HepG2 (cell line): ENCODE measurements around the gene BBLN. TPM values are rescaled to one million over a fixed set of nuclear protein-coding genes. Genes with fewer than 3 reads are reported as not detected.
A peak's percentile ranks its signal among the peaks of the same experiment; 100 is the strongest.

Source experiments
- CSRNP2 ChIP-seq: sonication (generic); formaldehyde crosslinking; conservative IDR thresholded peaks from 2 replicates; pipeline ENCODE4 v1.8.0; 2022; ENCODE audit warnings: low read depth, missing genetic modification reagents
- DBP ChIP-seq: sonication (generic); formaldehyde crosslinking; IDR thresholded peaks from 2 replicates; pipeline ENCODE4 v1.4.0; 2020; ENCODE audit warnings: missing genetic modification reagents; ENCODE audit errors: not compliant biosample characterization
- GLI4 ChIP-seq: sonication (generic); formaldehyde crosslinking; IDR thresholded peaks from 2 replicates; pipeline ENCODE4 v1.5.1; 2020; ENCODE audit warnings: missing genetic modification reagents, mild to moderate bottlenecking, moderate library complexity, borderline replicate concordance
- HDAC6 ChIP-seq: fragments of 200-600 bp; sonication (generic); IDR thresholded peaks from 2 replicates; pipeline ENCODE4 v1.7.0; 2017; ENCODE audit warnings: mild to moderate bottlenecking, antibody characterized with exemption, low read length, low read depth
- ISX ChIP-seq: sonication (generic); formaldehyde crosslinking; conservative IDR thresholded peaks from 2 replicates; pipeline ENCODE4 v1.5.0; 2020; ENCODE audit warnings: missing genetic modification reagents
- KDM5B ChIP-seq: sonication (generic); formaldehyde crosslinking; IDR thresholded peaks from 2 replicates; pipeline ENCODE4 v1.4.0; 2020; ENCODE audit warnings: missing genetic modification reagents, mild to moderate bottlenecking, borderline replicate concordance
- NFE2L2 ChIP-seq: fragments of 150-350 bp; IDR thresholded peaks from 2 replicates; pipeline ENCODE4 v1.6.1; 2014; ENCODE audit warnings: low read length
- PRDM10 ChIP-seq: sonication (generic); formaldehyde crosslinking; IDR thresholded peaks from 2 replicates; pipeline ENCODE4 v1.4.0; 2020; ENCODE audit warnings: low read depth, missing genetic modification reagents
- RBFOX2 ChIP-seq: fragments of 200-400 bp; formaldehyde crosslinking; IDR thresholded peaks from 2 replicates; pipeline ENCODE4 v1.6.1; 2017; ENCODE audit warnings: low read depth, mild to moderate bottlenecking, low read length
- SIN3B ChIP-seq: fragments of 150-350 bp; IDR thresholded peaks from 2 replicates; pipeline ENCODE4 v1.6.1; 2014; ENCODE audit warnings: low read length
- THAP7 ChIP-seq: sonication (generic); formaldehyde crosslinking; IDR thresholded peaks from 2 replicates; pipeline ENCODE4 v1.8.1; 2023; ENCODE audit warnings: mild to moderate bottlenecking, missing genetic modification reagents
- U2AF1 ChIP-seq: fragments of 200-400 bp; formaldehyde crosslinking; optimal IDR thresholded peaks from 2 replicates; pipeline ENCODE3; 2017; ENCODE audit warnings: mild to moderate bottlenecking, low read depth, low read length
- ZMYM4 ChIP-seq: sonication (generic); formaldehyde crosslinking; IDR thresholded peaks from 2 replicates; pipeline ENCODE4 v1.8.1; 2023; ENCODE audit warnings: mild to moderate bottlenecking, missing genetic modification reagents
- ZNF253 ChIP-seq: sonication (generic); formaldehyde crosslinking; IDR thresholded peaks from 2 replicates; pipeline ENCODE4 v1.8.0; 2022; ENCODE audit warnings: mild to moderate bottlenecking, missing genetic modification reagents, borderline replicate concordance
- ZNF335 ChIP-seq: sonication (generic); formaldehyde crosslinking; IDR thresholded peaks from 2 replicates; pipeline ENCODE4 v1.4.0; 2020; ENCODE audit warnings: missing genetic modification reagents
- ZNF451 ChIP-seq: sonication (generic); formaldehyde crosslinking; IDR thresholded peaks from 2 replicates; pipeline ENCODE4 v1.5.0; 2020; ENCODE audit warnings: mild to moderate bottlenecking, missing genetic modification reagents
- ZNF598 ChIP-seq: sonication (generic); formaldehyde crosslinking; IDR thresholded peaks from 2 replicates; pipeline ENCODE4 v1.5.1; 2020; ENCODE audit warnings: mild to moderate bottlenecking, missing genetic modification reagents, borderline replicate concordance
- ZNF7 ChIP-seq: IDR thresholded peaks from 2 replicates; pipeline ENCODE4 v1.6.1; 2016; ENCODE audit warnings: missing biosample characterization, missing genetic modification reagents
- ZNF703 ChIP-seq: sonication (generic); formaldehyde crosslinking; IDR thresholded peaks from 2 replicates; pipeline ENCODE4 v1.5.1; 2020; ENCODE audit warnings: missing genetic modification reagents, mild to moderate bottlenecking, moderate library complexity, borderline replicate concordance
- polyA plus RNA-seq, 8 experiments: library from polyadenylated mRNA; depleted of rRNA in 3 of 8; stranded (reverse) in 7 of 8; unstranded in 1 of 8; fragments of >200 nt; fragmentation: Illumina TruSeq in 4 of 8; extraction: Trizol in 4 of 8; gene quantifications; 2 replicates each; pipeline versions ENCODE4 v1.2.1 to v1.2.3, GENCODE V29; 2011 to 2016; ENCODE audit warnings: low read depth in 4 of 8, missing spikeins in 1 of 8, mixed read lengths in 1 of 8; ENCODE audit not compliant: insufficient read depth in 1 of 8
- total RNA-seq, 5 experiments: library from RNA; depleted of rRNA; stranded (reverse); fragments of >200 nt; fragmentation: Illumina TruSeq; extraction: Trizol; gene quantifications; 2 replicates each; pipeline ENCODE4 v1.2.3, GENCODE V29; 2016; ENCODE audit warnings: low read depth in 1 of 5
- TF ChIP-seq, protein P1 (sequence below): sonication (generic); formaldehyde crosslinking; IDR thresholded peaks from 2 replicates; pipeline ENCODE4 v1.4.0; 2020; ENCODE audit warnings: missing genetic modification reagents

BBLN gene
- total and polyA plus RNA-seq, 2 of the 13 experiments (the other 11 are each of a cell fraction or from before 2014, with no cell fraction given): 27.6 to 33.1 TPM

GRCh38 chr9:128115187-128116103 lies 44.6 kb upstream of the BBLN start (continued):
- TF ChIP-seq PRDM10 (CRISPR knock-in tag) (peak; percentile 67; the same call in 1 of the 2 replicates), ZNF335 (CRISPR knock-in tag) (peak; percentile 76), ZNF7 (CRISPR knock-in tag) (no peak), GLI4 (no peak), ZNF703 (CRISPR knock-in tag) (no peak), SIN3B (no peak), ISX (CRISPR knock-in tag) (no peak), ZNF451 (CRISPR knock-in tag) (0 out of 2 replicates have a peak, but pooled peaks have one; percentile 67), U2AF1 (peak; percentile 15), ZNF598 (CRISPR knock-in tag) (no peak), RBFOX2 (0 out of 2 replicates have a peak, but pooled peaks have one; percentile 32), NFE2L2 (no peak), DBP (no peak), THAP7 (CRISPR knock-in tag) (0 out of 2 replicates have a peak, but pooled peaks have one; percentile 53), HDAC6 (no peak), ZNF253 (CRISPR knock-in tag) (0 out of 2 replicates have a peak, but pooled peaks have one; percentile 15), KDM5B (CRISPR knock-in tag) (peak; percentile 91; the same call in 1 of the 2 replicates), ZMYM4 (CRISPR knock-in tag) (peak; percentile 67), CSRNP2 (CRISPR knock-in tag) (no peak)
- TF ChIP-seq, protein P1, sequence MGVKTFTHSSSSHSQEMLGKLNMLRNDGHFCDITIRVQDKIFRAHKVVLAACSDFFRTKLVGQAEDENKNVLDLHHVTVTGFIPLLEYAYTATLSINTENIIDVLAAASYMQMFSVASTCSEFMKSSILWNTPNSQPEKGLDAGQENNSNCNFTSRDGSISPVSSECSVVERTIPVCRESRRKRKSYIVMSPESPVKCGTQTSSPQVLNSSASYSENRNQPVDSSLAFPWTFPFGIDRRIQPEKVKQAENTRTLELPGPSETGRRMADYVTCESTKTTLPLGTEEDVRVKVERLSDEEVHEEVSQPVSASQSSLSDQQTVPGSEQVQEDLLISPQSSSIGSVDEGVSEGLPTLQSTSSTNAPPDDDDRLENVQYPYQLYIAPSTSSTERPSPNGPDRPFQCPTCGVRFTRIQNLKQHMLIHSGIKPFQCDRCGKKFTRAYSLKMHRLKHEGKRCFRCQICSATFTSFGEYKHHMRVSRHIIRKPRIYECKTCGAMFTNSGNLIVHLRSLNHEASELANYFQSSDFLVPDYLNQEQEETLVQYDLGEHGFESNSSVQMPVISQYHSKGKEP (CRISPR knock-in tag): no peak
